Ovary (tissue), 9 donors: ENCODE measurements around the gene GET4. TPM values are rescaled to one million over a fixed set of nuclear protein-coding genes. Genes with fewer than 3 reads are reported as not detected.

Source experiments
- DNase-seq, 5 donors: peaks; one replicate each; pipeline ENCODE4 v3.0.0-alpha.2; 2019 to 2020
- H3K27ac ChIP-seq, 2 donors: fragments of 200-600 bp; one replicate each; pipeline versions ENCODE4 v1.5.1 to v1.8.0; 2019 to 2022
- H3K27me3 ChIP-seq: fragments of 200-600 bp; one replicate; pipeline ENCODE4 v1.8.0; 2022
- H3K36me3 ChIP-seq: fragments of 200-600 bp; sonication (generic); one replicate; pipeline ENCODE4 v1.5.1; 2019
- H3K4me1 ChIP-seq: one replicate; pipeline ENCODE4 v1.8.1; 2013; ENCODE audit warnings: mild to moderate bottlenecking, moderate library complexity; ENCODE audit not compliant: insufficient read depth
- H3K4me3 ChIP-seq: fragments of 200-600 bp; sonication (generic); one replicate; pipeline ENCODE4 v1.5.1; 2017
- H3K9me3 ChIP-seq, 2 donors: fragments of 200-600 bp in 1 of 2; sonication (generic) in 1 of 2; one replicate each; pipeline versions ENCODE4 v1.5.1 to v1.8.1; 2013 to 2019; ENCODE audit warnings: mild to moderate bottlenecking in 1 of 2, moderate library complexity in 1 of 2
- EP300 ChIP-seq: sonication (generic); formaldehyde crosslinking; IDR thresholded peaks from one replicate; pipeline ENCODE4 v1.6.1; 2017; ENCODE audit warnings: antibody characterized with exemption
- POLR2A ChIP-seq: fragments of 450-650 bp; IDR thresholded peaks from one replicate; pipeline ENCODE4 v1.6.1; 2017; ENCODE audit warnings: antibody characterized with exemption, mild to moderate bottlenecking, moderate library complexity
- WGBS, 3 donors: extraction: QIAGEN DNeasy Blood & Tissue Kit in 1 of 3; methylation state at CpG; one replicate each; pipeline versions ENCODE4 v1.1.5 to v1.1.7; 2013 to 2017; 5-methylcytosine and 5-hydroxymethylcytosine counted together
- intact Hi-C, 4 donors: fragments of 100-400 bp; cut with DNase I; formaldehyde crosslinking; loops; one replicate each; pipeline versions ENCODE4 v1.11.0 to v1.15.1; 2022 to 2023
- polyA plus RNA-seq, 2 donors: library from polyadenylated mRNA; stranded (reverse); fragments of 200-250 nt in 1 of 2; fragments of 350-450 nt in 1 of 2; fragmentation: Illumina TruSeq in 1 of 2; extraction: RNeasy Lipid Tissue Mini Kit (QIAGEN cat#74804) in 1 of 2; gene quantifications; one replicate each; pipeline ENCODE4 v1.2.3, GENCODE V29; 2013 to 2014
- total RNA-seq, 7 donors: library from RNA; depleted of rRNA in 2 of 7; stranded (reverse); fragments of >200 nt in 2 of 7; fragmentation: NEBNext Ultra II Directional in 3 of 7; extraction: Animal tissue kit (Norgen Biotek cat#: 25700) in 3 of 7; gene quantifications; one replicate each; pipeline versions ENCODE4 v1.1.0 to v1.2.4, GENCODE V29; 2016 to 2023
- TF ChIP-seq, protein P1 (sequence below), 3 donors: fragments of 450-650 bp in 2 of 3; fragments of 200-600 bp in 1 of 3; IDR thresholded peaks; one replicate each; pipeline versions ENCODE4 v1.5.1 to v1.8.0; 2016 to 2022; ENCODE audit warnings: antibody characterized with exemption in 3 of 3, mild to moderate bottlenecking in 1 of 3
- donor health status: DM: no; HTN: no; CAD: no; lungs with moderate emphysema.
- donor health status: DM: no; HTN: no; CAD: no.
- donor health status: Bipolar disorder and iron deficiency.
- donor health status: DM: yes; HTN: yes; CAD: no.
- donor health status: DM: no; HTN: no; CAD: no.
- donor health status: DM: yes; HTN: yes; CAD: no.

The GET4 gene
- total and polyA plus RNA-seq, 9 donors: 7.2 to 37.6 (median 30.4) TPM

DNA sequence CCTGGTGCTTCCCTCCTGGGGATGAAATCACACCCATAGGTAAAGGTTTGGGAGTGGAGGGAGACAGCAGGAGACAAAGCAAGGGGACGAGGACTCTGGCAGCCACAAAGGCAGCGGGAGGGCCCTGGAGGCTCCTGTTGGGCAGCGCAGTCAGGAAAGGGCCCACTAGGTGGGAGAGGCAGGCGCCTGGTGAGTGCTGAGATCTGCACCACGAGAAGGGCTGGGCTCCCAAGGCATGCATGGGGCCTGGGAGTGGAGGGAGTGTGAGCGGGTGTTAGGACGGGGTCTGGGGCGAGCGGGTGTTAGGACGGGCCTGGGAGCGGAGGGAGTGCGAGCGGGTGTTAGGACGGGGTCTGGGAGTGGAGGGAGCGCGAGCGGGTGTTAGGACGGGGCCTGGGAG, 13.0 kb downstream of the GET4 start:
- no peaks in the 10 kb centered on the region for H3K9me3 ChIP-seq
- H3K4me1 ChIP-seq: peaks cover 7% of the 10 kb centered on the region
- H3K27me3 ChIP-seq: no peaks in the 10 kb centered on the region
- intact Hi-C loops: loop anchor here in 1 of 4 donors (10.0 kb wide), 1 partner anchor 565 kb away; no protein-coding TSS in a partner anchor
- TF ChIP-seq EP300: no peak
- TF ChIP-seq, protein P1, sequence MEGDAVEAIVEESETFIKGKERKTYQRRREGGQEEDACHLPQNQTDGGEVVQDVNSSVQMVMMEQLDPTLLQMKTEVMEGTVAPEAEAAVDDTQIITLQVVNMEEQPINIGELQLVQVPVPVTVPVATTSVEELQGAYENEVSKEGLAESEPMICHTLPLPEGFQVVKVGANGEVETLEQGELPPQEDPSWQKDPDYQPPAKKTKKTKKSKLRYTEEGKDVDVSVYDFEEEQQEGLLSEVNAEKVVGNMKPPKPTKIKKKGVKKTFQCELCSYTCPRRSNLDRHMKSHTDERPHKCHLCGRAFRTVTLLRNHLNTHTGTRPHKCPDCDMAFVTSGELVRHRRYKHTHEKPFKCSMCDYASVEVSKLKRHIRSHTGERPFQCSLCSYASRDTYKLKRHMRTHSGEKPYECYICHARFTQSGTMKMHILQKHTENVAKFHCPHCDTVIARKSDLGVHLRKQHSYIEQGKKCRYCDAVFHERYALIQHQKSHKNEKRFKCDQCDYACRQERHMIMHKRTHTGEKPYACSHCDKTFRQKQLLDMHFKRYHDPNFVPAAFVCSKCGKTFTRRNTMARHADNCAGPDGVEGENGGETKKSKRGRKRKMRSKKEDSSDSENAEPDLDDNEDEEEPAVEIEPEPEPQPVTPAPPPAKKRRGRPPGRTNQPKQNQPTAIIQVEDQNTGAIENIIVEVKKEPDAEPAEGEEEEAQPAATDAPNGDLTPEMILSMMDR (IDR thresholded peaks at IDR 0.05): no peak
- no peak for TF ChIP-seq POLR2A
- H3K27ac ChIP-seq: no peak overlapping the region
- DNase-seq: no peak
- H3K4me3 ChIP-seq: no peak overlapping the region
- no peaks in the 10 kb centered on the region for H3K36me3 ChIP-seq
- WGBS, 3 donors: 89 to 94% (median 92%) methylated on average over 14 to 18 of the region's 18 CpGs

DNA sequence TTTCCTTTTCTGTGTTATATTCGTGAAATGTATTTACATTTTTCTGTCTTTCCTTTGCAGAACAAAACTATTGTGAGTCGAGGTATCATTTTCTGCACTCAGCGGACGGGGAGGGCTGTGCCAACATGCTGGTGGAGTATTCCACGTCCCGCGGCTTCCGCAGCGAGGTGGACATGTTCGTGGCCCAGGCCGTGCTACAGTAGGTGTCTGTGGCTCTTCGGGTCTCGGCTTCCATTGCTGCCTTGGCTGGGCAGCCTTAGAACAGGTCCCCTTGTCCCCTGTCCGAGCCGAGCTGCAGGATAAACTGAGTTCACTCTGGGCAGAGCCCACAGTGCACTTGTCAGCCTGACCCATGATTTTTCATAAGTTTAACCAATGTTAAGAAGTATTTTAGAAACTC, 14.5 kb downstream of the GET4 start:
- H3K4me3 ChIP-seq: no peak overlapping the region
- H3K4me1 ChIP-seq: no peaks in the 10 kb centered on the region
- no peaks in the 10 kb centered on the region for H3K27me3 ChIP-seq
- no peaks in the 10 kb centered on the region for H3K36me3 ChIP-seq
- no peak for TF ChIP-seq EP300
- TF ChIP-seq POLR2A: no peak
- TF ChIP-seq, protein P1 (IDR thresholded peaks at IDR 0.05): no peak
- no peaks in the 10 kb centered on the region for H3K9me3 ChIP-seq
- no peak for DNase-seq
- WGBS, 3 donors: 86 to 90% (median 88%) methylated on average over 15 of the region's 15 CpGs
- intact Hi-C loops: no loop called here
- no peak overlapping the region for H3K27ac ChIP-seq

DNA sequence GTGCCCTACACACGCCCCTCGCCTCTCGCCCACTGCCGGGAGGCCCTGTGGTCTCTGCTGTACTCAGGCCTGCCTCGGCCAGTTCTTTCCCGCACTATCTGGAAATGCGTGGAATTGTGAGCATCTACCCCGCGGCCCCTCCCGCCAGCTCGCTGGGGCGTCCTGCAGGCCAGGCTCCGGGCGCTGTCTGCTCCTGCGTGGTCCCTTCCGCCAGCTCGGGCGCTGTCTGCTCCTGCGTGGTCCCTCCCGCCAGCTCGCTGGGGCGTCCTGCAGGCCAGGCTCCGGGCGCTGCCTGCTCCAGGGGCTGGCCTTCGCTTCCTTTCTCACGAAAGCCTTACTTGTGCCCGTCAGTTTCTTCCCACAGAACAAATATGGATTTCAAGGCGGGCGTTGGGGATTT, 14.9 kb downstream of the GET4 start:
- TF ChIP-seq EP300: no peak
- TF ChIP-seq POLR2A: no peak
- TF ChIP-seq, protein P1 (IDR thresholded peaks at IDR 0.05): no peak
- WGBS, 3 donors: 92 to 93% (median 92%) methylated on average over 29 of the region's 29 CpGs
- H3K9me3 ChIP-seq: no peaks in the 10 kb centered on the region
- no peak overlapping the region for H3K4me3 ChIP-seq
- H3K4me1 ChIP-seq: no peaks in the 10 kb centered on the region
- DNase-seq: no peak
- intact Hi-C loops: no loop called here
- no peaks in the 10 kb centered on the region for H3K36me3 ChIP-seq
- no peak overlapping the region for H3K27ac ChIP-seq
- no peaks in the 10 kb centered on the region for H3K27me3 ChIP-seq

DNA sequence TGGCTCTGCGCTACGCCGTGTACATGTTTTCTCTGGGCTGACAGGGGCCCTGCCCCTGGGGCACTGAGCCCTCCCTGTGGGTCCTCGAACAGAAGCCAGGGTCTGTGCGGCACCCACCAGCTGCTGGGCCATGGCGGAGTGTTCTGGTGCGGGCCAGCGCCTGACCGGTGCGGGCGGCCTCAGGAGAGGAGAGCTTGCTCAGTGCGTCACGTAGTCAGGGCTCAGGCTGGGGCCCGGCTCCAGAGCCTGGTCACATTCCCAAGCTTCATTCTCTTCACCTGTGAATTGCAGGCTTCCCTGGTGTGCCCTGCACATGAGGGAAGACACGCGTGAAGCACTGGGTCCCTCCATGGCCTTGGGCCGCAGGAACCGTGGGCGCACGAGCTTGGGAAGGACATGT, 15.5 kb downstream of the GET4 start:
- DNase-seq: no peak
- intact Hi-C loops: no loop called here
- WGBS, 3 donors: 92 to 95% (median 93%) methylated on average over 20 of the region's 20 CpGs
- H3K4me1 ChIP-seq: no peaks in the 10 kb centered on the region
- no peaks in the 10 kb centered on the region for H3K27me3 ChIP-seq
- H3K27ac ChIP-seq: no peak overlapping the region
- no peaks in the 10 kb centered on the region for H3K9me3 ChIP-seq
- TF ChIP-seq, protein P1 (IDR thresholded peaks at IDR 0.05): no peak
- TF ChIP-seq POLR2A (no peak), EP300 (no peak)
- H3K4me3 ChIP-seq: no peak overlapping the region
- H3K36me3 ChIP-seq: no peaks in the 10 kb centered on the region
